Activated CD4-positive, alpha-beta T cell treated with anti-CD3 and anti-CD28 coated beads for 48 hours (primary cell): ENCODE results near the gene VSIG10L2.
"Not testable (repeated sequence)": the region's sequence is repeated elsewhere in the genome, so short reads cannot be mapped to it uniquely, and the experiment has no call there.

Experiments used
- DNase-seq: peaks from one replicate; pipeline ENCODE4 v3.0.0-alpha.2; 2020

The VSIG10L2 gene

DNA sequence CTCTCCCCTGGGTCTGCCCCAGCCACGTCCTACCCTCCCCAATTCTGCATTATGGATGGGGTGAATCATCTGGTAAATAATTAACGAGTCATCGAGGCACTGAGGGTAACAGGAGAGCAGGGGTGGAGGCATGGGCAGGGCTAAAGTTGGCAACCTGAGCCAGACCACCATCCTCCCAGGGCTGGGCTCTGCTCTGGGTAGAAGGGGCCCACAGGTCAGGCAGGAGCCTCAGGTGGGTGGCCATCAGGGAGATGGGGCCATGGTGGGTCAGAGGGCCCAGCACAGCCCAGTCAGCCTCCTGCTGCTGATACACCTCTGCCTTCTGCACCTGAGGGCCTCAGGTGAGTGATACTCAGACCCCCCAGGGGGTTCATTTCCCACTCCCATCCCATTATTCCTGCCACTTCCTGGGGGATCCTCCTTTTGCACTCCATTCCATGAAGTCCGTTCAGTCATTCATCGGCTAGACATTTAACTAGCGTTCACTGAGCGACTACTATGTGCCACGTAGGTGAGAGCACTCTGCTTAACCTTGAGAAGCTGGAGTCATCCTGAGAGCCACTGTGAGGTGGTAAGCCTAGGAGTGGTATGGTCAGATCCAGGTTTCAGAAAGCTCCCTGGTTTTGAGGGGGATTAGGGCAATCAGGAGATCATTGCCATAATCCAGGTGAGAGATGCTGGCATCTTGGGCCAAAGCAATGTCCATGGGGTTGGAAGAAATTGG lies at the start of gene VSIG10L2:
TSS of gene VSIG10L2 (plus strand) at position 248 of the 724 bp plus-strand sequence. CDS start at position 260, 12 bp downstream.
- no peak for DNase-seq

DNA sequence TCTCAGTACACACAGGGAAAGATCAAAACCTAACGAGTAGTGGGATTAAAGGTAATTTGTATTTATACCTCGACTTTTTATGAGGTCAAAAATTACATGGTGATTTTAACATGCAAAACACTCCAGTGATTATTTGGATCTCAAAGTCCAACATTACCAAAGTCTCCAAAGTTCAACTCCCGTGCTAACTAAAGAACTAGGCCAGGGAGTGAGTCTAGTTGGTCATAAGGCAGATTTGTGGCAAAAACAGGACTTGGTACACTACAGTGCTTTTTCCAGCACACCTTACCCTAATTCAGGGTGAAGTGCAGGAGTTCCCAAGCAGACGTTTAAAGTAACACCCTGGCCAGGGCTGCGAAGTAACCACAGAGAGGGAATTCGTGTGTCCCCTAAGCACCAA lies 44.0 kb upstream of the VSIG10L2 start:
- no peak for DNase-seq

DNA sequence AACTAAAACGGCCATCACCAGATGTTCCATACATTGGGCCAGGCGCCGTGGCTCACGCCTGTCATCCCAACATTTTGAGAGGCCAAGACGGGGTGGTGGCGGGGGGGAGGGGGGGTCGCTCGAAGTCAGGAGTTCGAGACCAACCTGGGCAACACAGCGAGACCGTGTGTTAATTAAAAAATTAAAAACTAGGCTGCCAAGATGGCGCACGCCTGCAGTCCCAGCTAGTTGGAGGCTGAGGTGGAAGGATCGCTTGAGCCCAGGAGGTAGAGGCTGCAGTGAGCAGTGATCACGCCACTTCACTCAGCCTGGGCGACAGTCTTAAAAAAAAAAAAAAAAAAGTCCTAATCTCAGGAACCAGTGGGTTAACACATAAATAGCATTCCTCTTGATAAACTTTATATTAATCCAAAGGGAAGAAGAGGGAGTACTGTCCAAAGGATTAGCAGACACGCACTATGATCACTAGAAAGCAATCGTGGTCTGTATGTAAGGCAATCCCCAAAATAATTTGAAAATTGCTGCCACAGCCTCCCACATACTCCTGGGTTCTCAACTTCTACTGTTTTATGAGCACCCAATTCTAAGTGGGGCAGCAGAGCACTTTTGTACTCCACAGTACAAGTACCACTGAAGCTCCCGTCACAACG lies 43.4 kb upstream of the VSIG10L2 start:
- peak; percentile 14 for DNase-seq

- DNase-seq, result peak; percentile 94
Measured at GRCh38 chr11:125902927-125903710, 42.7 kb upstream of the VSIG10L2 start, which contains the start of gene PUS3. Gene PUS3 (minus strand): TSS chr11:125903206. CDS start chr11:125896284, 6,922 bp downstream.

DNA sequence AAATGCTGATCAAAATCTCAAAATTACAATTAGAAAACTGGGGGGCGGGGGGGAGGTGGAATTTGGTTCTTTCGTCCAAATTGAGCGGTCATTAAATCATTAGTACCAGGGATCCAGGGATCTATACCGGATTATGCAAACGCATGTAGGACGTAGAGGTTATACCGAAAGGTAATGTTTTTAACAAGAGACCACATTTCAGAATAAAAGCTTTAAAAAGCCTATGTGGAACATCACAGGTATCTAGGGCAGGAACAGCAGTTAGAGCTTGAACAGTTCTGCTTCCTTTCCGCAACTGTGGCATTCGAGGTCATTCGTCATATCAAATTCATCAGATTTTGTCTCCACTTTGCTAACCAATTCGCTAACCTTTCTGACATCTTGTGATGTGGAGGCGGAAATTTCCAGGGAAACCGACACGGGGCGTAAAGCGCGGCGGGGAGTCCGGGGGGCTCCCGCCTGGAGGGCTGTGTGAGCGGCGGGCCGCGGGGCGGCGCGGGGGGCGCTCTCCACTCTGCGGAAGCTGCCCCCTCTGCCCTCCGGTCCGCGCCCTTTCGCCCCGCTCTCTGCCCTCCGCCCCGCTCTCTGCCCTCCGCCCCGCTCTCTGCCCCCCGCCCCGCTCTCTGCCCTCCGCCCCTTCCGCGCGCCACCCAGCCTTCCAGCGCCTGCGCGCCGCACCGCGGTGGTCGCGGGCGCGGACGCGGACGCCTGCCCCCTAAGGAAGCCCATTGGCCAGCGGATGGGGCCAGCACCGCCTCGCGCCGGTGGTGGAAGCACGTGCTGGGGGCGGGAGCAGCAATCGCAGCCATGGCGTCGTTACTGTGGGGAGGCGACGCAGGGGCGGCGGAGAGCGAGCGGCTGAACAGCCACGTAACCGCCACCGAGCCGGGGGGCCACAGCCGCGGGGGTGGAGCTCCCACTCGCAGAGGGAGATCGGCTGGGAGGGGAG lies 41.9 kb upstream of the VSIG10L2 start, which contains the start of gene DDX25:
TSS of gene DDX25 (plus strand) at position 798 of the 949 bp plus-strand sequence. CDS start at position 808, 10 bp downstream.
- peak; percentile 28 for DNase-seq

DNA sequence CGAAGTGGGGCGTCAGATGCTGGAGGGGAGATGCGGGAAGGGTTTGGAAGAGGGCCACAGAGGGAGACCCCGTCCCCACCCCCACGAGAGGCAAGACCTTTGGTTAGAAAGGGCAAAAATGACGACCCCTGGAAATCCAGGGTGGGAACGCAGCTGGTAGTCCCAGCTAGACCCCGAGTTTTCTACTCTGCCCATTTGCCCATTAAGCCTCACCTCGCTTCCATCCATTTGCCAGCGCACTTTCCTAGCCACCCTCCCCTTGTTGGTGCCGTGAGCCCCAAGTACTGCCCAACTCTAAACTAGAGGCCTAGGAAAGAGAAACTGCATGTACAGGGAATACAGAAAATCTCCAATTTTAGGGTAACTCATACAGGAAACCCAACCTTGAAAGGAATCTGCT lies 41.2 kb upstream of the VSIG10L2 start:
- DNase-seq, result no peak

DNA sequence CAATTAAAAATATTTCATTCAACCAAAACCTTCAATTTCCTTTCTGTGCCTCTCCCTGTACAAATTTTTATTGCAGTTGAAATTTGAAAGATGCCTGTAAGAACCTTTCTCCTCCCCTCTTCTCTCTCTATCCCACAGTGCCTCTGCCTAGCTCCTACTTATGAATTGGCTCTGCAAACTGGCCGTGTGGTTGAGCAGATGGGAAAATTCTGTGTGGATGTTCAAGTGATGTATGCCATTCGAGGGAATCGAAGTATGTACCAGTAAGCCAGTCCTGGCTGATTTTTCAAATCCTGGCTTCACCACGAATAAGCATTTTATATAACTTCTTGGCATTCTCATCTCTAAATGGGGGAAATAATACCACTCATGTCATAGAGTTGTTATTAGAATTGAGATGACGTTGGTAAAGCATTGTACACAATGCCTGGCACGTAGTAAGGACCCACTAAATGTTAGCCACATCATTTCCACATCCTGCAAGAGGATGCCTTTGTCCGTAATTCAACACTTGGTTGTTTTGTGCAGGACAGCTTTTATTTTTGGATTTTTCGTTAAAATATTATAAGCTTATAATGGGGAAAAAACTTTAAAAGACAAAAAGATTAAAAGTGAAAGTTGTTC lies 35.5 kb upstream of the VSIG10L2 start:
- no peak for DNase-seq

GRCh38 chr11:125914601-125915000 lies 31.2 kb upstream of the VSIG10L2 start:
- not testable (repeated sequence) for DNase-seq

GRCh38 chr11:125916683-125917347 lies 29.0 kb upstream of the VSIG10L2 start:
- no peak for DNase-seq

DNA sequence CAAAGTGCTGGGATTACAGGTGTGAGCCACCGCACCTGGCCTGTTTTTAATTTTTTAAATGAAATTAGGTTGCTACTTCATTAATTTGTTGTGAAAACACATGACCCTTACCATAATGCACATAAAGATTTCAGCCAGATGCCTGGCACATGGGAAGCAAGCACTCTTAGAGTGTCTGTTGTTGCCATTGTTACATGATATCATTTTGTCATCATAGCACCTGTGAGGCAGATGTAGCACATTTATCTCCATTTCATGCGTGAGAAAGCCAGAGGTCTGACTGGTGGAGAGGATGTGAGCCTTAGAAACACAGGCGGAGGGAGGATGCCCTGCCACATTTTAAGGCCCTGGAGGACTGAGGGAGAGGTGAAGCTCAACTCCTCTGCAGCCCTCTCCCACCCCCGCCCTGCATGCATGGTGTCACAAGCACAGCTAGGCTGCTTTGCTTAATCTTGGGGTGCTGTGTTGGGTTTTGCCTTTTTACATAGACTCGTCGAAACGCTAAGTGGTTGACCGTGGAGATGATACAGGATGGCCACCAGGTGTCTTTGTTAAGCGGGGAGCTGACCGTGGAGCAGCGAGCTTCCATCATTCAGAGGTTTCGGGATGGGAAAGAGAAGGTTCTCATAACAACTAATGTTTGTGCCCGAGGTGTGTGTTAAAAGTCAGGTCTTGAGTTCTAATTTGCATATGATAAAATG lies 27.6 kb upstream of the VSIG10L2 start:
- no peak for DNase-seq

DNA sequence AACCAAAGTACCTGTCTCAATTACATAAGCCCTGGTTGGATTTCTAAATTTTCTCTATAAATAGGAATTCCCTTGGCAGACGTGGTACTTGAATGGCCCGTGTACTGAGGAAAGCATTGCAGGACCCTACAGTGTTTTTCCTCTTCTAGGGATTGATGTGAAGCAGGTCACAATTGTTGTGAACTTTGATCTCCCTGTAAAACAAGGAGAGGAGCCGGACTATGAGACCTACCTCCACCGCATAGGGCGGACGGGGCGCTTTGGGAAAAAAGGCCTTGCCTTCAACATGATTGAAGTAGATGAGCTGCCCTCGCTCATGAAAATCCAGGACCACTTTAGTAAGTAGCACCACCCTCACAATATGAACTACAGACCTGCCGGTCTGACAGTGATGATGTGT lies 24.8 kb upstream of the VSIG10L2 start:
- no peak for DNase-seq

DNA sequence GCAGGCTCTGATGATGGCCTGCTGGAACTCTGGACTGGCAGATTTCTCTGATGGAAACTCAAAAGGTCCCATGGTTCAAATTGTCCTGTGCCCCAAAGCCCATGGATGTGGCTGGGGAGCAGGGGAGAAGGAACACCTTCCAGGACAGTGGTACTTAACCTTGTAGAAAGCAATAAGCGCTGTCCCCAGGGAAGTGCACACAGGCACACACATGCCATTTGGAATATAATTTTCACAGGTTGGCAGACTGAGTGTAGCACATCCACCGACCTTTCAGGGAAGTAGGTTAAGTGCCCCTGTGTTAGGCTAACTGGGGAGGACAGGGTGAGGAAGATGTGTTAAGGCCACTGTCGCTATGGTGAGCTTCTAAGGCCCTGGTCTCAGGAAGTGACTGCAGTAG lies 23.7 kb upstream of the VSIG10L2 start:
- no peak for DNase-seq

GRCh38 chr11:125923012-125923579 lies 22.7 kb upstream of the VSIG10L2 start:
- peak; percentile 72 for DNase-seq

DNA sequence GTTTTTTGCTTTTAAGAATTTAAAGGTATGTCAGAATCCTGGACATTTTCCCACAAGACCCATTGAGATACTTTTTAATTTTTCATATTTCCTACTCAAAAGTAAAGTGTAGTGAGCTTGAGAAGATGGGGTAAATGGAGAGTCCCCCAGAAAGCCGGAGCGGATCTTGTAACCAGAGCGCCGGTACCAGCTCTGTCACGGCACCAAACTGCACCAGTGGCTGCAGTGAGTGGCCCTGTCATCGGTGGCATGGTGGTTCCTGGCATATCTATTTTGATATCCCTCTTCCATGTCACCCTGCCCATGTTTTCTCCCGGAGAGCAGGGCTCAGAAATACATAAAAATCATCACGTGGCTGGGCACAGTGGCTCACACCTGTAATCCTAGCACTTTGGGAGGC lies 22.2 kb upstream of the VSIG10L2 start:
- no peak for DNase-seq

GRCh38 chr11:125924384-125925007 lies 21.3 kb upstream of the VSIG10L2 start:
- no peak for DNase-seq

DNA sequence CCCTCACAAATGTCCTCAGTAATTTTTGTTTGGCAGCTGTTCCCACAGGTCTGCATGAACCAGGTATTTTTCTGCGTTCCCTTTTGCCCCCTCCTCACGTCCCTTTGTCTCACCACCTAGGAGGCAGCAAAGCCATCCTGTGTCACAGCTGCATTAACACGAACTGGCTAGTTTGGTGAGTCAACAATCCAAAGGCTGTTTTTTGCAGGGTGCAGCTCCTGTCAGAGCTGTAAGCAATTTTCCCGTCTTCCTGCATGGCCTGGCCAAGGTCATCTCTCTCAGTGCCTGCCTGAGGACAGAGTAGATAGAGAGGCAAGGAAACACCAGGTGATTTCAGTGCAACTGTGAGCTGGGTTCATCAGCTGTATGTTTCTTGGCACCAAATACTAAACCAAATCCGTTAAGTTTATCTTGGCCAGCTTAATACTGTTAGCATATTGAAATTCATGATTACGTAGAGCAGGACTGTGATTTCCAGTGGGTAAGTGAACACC lies 20.6 kb upstream of the VSIG10L2 start:
- DNase-seq, result no peak

GRCh38 chr11:125925804-125926203 lies 20.0 kb upstream of the VSIG10L2 start:
- DNase-seq, result no peak

- DNase-seq, result no peak
Measured at GRCh38 chr11:125926682-125927081, 19.2 kb upstream of the VSIG10L2 start.

- DNase-seq, result no peak
Measured at GRCh38 chr11:125929445-125930075, 16.3 kb upstream of the VSIG10L2 start.
